Smooth muscle cell (in vitro differentiated cells): ENCODE data around the gene LRRN3. TPM values are rescaled to one million over a fixed set of nuclear protein-coding genes. Genes with fewer than 3 reads are reported as not detected.

ENCODE experiments used
- DNase-seq: peaks from one replicate; lab custom pipeline; 2025; ENCODE audit not compliant: unreplicated experiment; lab: John Stamatoyannopoulos, UW
- H2AFZ ChIP-seq: fragments of 200-600 bp; sonication (generic); 2 replicates; pipeline ENCODE4 v1.6.0; 2016; ENCODE audit warnings: antibody characterized with exemption, low read depth, mild to moderate bottlenecking
- H3F3A ChIP-seq: fragments of 200-600 bp; sonication (generic); 2 replicates; pipeline ENCODE4 v1.6.0; 2017; ENCODE audit warnings: antibody characterized with exemption, low read depth
- H3K27ac ChIP-seq: fragments of 200-600 bp; sonication (generic); 2 replicates; pipeline ENCODE4 v1.5.1; 2016; ENCODE audit warnings: low read depth, mild to moderate bottlenecking
- H3K27me3 ChIP-seq: fragments of 200-600 bp; sonication (generic); 2 replicates; pipeline ENCODE4 v1.6.1; 2016; ENCODE audit warnings: low read depth, mild to moderate bottlenecking
- H3K36me3 ChIP-seq: fragments of 200-600 bp; sonication (generic); 2 replicates; pipeline ENCODE4 v1.5.1; 2016; ENCODE audit warnings: low read depth
- H3K4me1 ChIP-seq: fragments of 200-600 bp; sonication (generic); 2 replicates; pipeline ENCODE4 v1.5.1; 2016; ENCODE audit warnings: low read depth
- H3K4me2 ChIP-seq: fragments of 200-600 bp; sonication (generic); 2 replicates; pipeline ENCODE4 v1.6.0; 2016; ENCODE audit warnings: mild to moderate bottlenecking
- H3K4me3 ChIP-seq: fragments of 200-600 bp; sonication (generic); 2 replicates; pipeline ENCODE4 v1.5.1; 2016; ENCODE audit warnings: mild to moderate bottlenecking
- H3K79me2 ChIP-seq: fragments of 200-600 bp; sonication (generic); 2 replicates; pipeline ENCODE4 v1.6.0; 2016; ENCODE audit warnings: low read depth, mild to moderate bottlenecking
- H3K9ac ChIP-seq: fragments of 200-600 bp; sonication (generic); 2 replicates; pipeline ENCODE4 v1.6.0; 2016; ENCODE audit warnings: low read depth
- H3K9me3 ChIP-seq: fragments of 200-600 bp; sonication (generic); replicated peaks from 2 replicates; pipeline ENCODE4 v1.5.1; 2016; ENCODE audit warnings: low read depth
- H4K20me1 ChIP-seq: fragments of 200-600 bp; sonication (generic); 2 replicates; pipeline ENCODE4 v1.6.0; 2016; ENCODE audit warnings: low read depth
- CTCF ChIP-seq: fragments of 200-600 bp; sonication (generic); IDR thresholded peaks from 2 replicates; pipeline ENCODE4 v1.5.1; 2017; ENCODE audit warnings: borderline replicate concordance, mild to moderate bottlenecking, antibody characterized with exemption; ENCODE audit not compliant: insufficient read depth, poor library complexity, severe bottlenecking
- WGBS: methylation state at CpG from one replicate; pipeline ENCODE4 v1.1.7; 2016; ENCODE audit warnings: low lambda C conversion rate; 5-methylcytosine and 5-hydroxymethylcytosine counted together
- polyA plus RNA-seq: library from polyadenylated mRNA; unstranded; fragments of >200 nt; fragmentation: Nextera tagmentation; extraction: Ambion mirVana; gene quantifications from 2 replicates; pipeline ENCODE4 v1.2.1, GENCODE V29; 2016
- total RNA-seq: library from RNA; depleted of rRNA; stranded (reverse); fragments of >200 nt; gene quantifications from 2 replicates; pipeline ENCODE4 v1.2.3, GENCODE V29; 2014

The LRRN3 gene
- total and polyA plus RNA-seq, 2 experiments from 2014 or later, result 4.5 to 5.8 TPM

DNA sequence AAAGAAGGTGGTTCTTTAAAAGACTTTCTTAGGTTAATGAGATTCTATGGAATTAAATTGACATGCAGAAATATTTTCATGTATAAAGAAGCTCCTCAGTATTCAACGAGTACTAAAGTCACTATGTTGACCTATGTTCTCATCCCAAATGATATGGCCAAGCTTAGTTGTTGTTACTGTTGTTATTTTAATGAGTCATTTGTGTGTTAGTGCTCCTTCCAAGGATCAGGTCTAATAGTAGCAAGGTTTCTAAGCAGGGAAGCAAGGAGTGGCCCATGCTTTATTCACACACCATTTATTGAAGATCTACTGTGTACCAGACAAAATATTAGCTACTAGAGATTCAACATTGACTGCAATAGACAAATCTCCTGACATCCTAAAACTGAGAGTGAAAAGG is 41.9 kb downstream of the LRRN3 start:
- Histone ChIP-seq H3K36me3 (no peaks in the 10 kb centered on the region), H3K9me3 (no peaks in the 10 kb centered on the region), H3K27ac (no peak overlapping the region), H3K79me2 (no peaks in the 10 kb centered on the region), H3K4me2 (no peak overlapping the region), H3K9ac (no peak overlapping the region), H3F3A (no peaks in the 10 kb centered on the region), H3K4me1 (peaks cover 7% of the 10 kb centered on the region), H3K27me3 (no peaks in the 10 kb centered on the region), H4K20me1 (no peaks in the 10 kb centered on the region), H3K4me3 (no peak overlapping the region), H2AFZ (no peak overlapping the region)
- no peak for DNase-seq
- TF ChIP-seq CTCF, result no peak
- 53% methylated on average over 1 of the region's 1 CpG for WGBS

DNA sequence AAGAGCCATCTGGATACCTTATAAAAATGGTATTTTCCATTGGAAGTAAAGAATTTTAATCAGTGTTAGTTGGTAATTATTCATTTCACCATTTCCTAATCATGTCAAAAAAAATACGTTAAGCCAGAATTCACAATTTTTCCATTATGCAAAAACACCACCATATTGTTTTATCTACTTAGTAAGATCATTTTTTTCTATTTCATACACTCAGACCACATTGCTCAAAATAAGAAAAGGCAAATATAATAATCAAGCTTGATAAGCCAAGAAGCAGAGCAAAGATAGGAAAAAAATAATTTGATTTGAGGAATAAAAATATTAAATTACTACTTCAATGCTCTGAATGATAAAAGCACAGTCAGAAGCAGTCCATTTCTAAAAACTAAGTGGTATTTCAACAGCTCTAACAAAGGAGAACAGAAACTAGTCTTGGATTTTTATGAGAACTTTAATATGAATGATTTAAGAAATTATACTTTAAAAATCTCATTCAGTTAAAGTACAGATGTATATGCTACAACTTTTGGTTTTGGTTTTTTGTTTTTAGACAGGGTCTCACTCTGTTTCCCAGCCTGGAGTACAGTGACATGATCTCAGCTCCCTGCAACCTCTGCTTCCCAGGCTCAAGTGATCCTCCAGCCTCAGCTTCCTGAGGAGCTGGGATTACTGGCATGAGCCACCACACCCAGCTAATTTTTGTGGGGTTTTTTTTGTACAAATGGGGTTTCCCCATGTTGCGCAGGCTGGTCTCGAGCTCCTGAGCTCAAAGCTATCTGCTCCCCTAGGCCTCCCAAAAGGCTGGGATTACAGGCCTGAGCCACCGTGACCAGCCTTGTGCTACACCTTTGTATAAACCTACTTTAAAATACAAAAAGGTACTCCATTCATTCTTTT is 46.6 kb downstream of the LRRN3 start:
- Histone ChIP-seq H3F3A (peaks cover 6% of the 10 kb centered on the region), H3K79me2 (no peaks in the 10 kb centered on the region), H3K9me3 (no peaks in the 10 kb centered on the region), H3K27ac (peak overlapping the region; percentile 87), H4K20me1 (no peaks in the 10 kb centered on the region), H3K9ac (peak overlapping the region; percentile 42), H3K4me1 (peaks cover 30% of the 10 kb centered on the region), H3K4me2 (peak overlapping the region; percentile 60), H3K4me3 (no peak overlapping the region), H3K27me3 (no peaks in the 10 kb centered on the region), H3K36me3 (no peaks in the 10 kb centered on the region), H2AFZ (peak overlapping the region; percentile 36)
- TF ChIP-seq CTCF, result no peak
- no peak for DNase-seq
- 37% methylated on average over 4 of the region's 4 CpGs for WGBS

DNA sequence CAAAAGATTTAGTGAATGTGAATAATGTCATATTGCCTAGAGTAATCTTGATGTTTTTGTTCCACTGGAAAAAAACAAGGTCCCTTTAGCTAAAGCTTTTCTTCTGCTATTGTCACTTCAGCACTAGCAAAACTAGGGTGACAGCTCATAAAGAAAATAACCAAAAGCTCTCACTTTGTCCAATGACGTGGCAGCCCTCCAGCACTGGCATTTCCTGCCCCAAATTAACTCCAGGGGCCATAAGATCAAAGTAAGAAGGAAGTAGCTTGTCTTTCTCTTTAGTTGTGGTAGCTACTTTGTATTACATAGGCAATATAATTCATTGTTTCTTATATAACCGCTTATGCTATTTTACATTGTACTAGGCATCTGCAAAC is 47.3 kb downstream of the LRRN3 start:
- H3F3A ChIP-seq, result peaks cover 6% of the 10 kb centered on the region
- peaks cover 30% of the 10 kb centered on the region for H3K4me1 ChIP-seq
- H3K4me3 ChIP-seq, result no peak overlapping the region
- DNase-seq, result no peak
- H3K9ac ChIP-seq, result peak overlapping the region; percentile 42
- no peaks in the 10 kb centered on the region for H3K79me2 ChIP-seq
- H3K4me2 ChIP-seq, result peak overlapping the region; percentile 60
- H3K9me3 ChIP-seq, result no peaks in the 10 kb centered on the region
- H2AFZ ChIP-seq, result peak overlapping the region; percentile 36
- H3K27ac ChIP-seq, result peak overlapping the region; percentile 87
- 29% methylated on average over 2 of the region's 2 CpGs for WGBS
- H4K20me1 ChIP-seq, result no peaks in the 10 kb centered on the region
- no peak for TF ChIP-seq CTCF
- H3K27me3 ChIP-seq, result no peaks in the 10 kb centered on the region
- no peaks in the 10 kb centered on the region for H3K36me3 ChIP-seq

- Histone ChIP-seq H3K4me3 (no peak overlapping the region), H4K20me1 (no peaks in the 10 kb centered on the region), H3K9me3 (no peaks in the 10 kb centered on the region), H3K79me2 (no peaks in the 10 kb centered on the region), H3K4me1 (peaks cover 30% of the 10 kb centered on the region), H2AFZ (peak overlapping the region; percentile 65), H3K36me3 (no peaks in the 10 kb centered on the region), H3K27ac (peak overlapping the region; percentile 87), H3K4me2 (peak overlapping the region; percentile 60), H3K27me3 (no peaks in the 10 kb centered on the region), H3K9ac (peak overlapping the region; percentile 42), H3F3A (peaks cover 6% of the 10 kb centered on the region)
- DNase-seq, result no peak
- no peak for TF ChIP-seq CTCF
Observed at GRCh38 chr7:111138586-111138985, 47.7 kb downstream of the LRRN3 start.
